ENCODE data around the gene UROS.

The UROS gene

GRCh38 chr10:125827133-125827532 is 4.1 kb upstream of the UROS start:
- no peak overlapping the region for H3K9ac ChIP-seq (ENCODE audit: low read depth, low read length)
- no peaks in the 10 kb centered on the region for H3K9me3 ChIP-seq (ENCODE audit: insufficient read depth, low read depth, low read length)
- H3K4me1 ChIP-seq (ENCODE audit: insufficient read depth, low read length) = peaks cover 9% of the 10 kb centered on the region; the same call in 1 of the 2 replicates
- H3K27ac ChIP-seq (ENCODE audit: low read depth, low read length) = no peak overlapping the region
- H3K36me3 ChIP-seq (ENCODE audit: insufficient read depth, low read length) = peaks cover 75% of the 10 kb centered on the region
- H3K4me3 ChIP-seq (ENCODE audit: low read length) = no peak overlapping the region
- no peaks in the 10 kb centered on the region for H3K27me3 ChIP-seq (ENCODE audit: insufficient read depth, low read length)
- 92% methylated on average over 2 of the region's 2 CpGs for WGBS

GRCh38 chr10:125824736-125825135 is 1.7 kb upstream of the UROS start:
- Histone ChIP-seq H3K9ac (ENCODE audit: low read depth, low read length) (peak overlapping the region; percentile 100), H3K9me3 (ENCODE audit: insufficient read depth, low read depth, low read length) (no peaks in the 10 kb centered on the region), H3K36me3 (ENCODE audit: insufficient read depth, low read length) (peaks cover 51% of the 10 kb centered on the region), H3K27me3 (ENCODE audit: insufficient read depth, low read length) (no peaks in the 10 kb centered on the region), H3K27ac (ENCODE audit: low read depth, low read length) (no peak overlapping the region), H3K4me3 (ENCODE audit: low read length) (peak overlapping the region; percentile 99), H3K4me1 (ENCODE audit: insufficient read depth, low read length) (peaks cover 9% of the 10 kb centered on the region; the same call in 1 of the 2 replicates)
- 82% methylated on average over 1 of the region's 1 CpG for WGBS

- Histone ChIP-seq H3K9me3 (ENCODE audit: insufficient read depth, low read depth, low read length) (no peaks in the 10 kb centered on the region), H3K4me3 (ENCODE audit: low read length) (peak overlapping the region; percentile 99), H3K27me3 (ENCODE audit: insufficient read depth, low read length) (no peaks in the 10 kb centered on the region), H3K9ac (ENCODE audit: low read depth, low read length) (peak overlapping the region; percentile 100), H3K36me3 (ENCODE audit: insufficient read depth, low read length) (peaks cover 41% of the 10 kb centered on the region), H3K27ac (ENCODE audit: low read depth, low read length) (peak overlapping the region; percentile 96), H3K4me1 (ENCODE audit: insufficient read depth, low read length) (peaks cover 9% of the 10 kb centered on the region; the same call in 1 of the 2 replicates)
- WGBS = under 1% methylated on average over 19 of the region's 20 CpGs
Measured at GRCh38 chr10:125823663-125824251, 699 bp upstream of the UROS start.

DNA sequence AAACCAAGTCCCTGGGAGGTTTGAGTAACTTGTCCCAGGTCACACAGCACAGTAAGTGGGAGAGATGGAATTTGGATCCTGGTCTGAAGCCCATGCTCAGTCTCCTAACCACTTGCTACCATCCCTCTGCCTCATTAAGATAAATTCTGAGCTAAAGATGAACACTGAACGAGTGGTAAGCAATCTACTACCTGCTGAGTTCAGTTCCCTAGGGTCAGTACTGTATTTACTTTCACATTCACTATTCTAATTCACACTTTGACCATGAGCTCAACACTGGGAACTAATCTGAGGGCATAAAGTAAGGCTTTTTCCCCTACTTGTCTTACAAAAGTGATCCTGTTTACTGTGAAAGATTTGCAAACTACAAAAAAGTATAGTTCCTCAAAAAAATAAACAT is 2.4 kb downstream of the UROS start:
- Histone ChIP-seq H3K27ac (ENCODE audit: low read depth, low read length) (no peak overlapping the region), H3K27me3 (ENCODE audit: insufficient read depth, low read length) (no peaks in the 10 kb centered on the region), H3K4me3 (ENCODE audit: low read length) (no peak overlapping the region), H3K9me3 (ENCODE audit: insufficient read depth, low read depth, low read length) (no peaks in the 10 kb centered on the region), H3K36me3 (ENCODE audit: insufficient read depth, low read length) (peaks cover 11% of the 10 kb centered on the region), H3K4me1 (ENCODE audit: insufficient read depth, low read length) (peaks cover 9% of the 10 kb centered on the region; the same call in 1 of the 2 replicates), H3K9ac (ENCODE audit: low read depth, low read length) (no peak overlapping the region)
- WGBS = 60% methylated on average over 1 of the region's 1 CpG

DNA sequence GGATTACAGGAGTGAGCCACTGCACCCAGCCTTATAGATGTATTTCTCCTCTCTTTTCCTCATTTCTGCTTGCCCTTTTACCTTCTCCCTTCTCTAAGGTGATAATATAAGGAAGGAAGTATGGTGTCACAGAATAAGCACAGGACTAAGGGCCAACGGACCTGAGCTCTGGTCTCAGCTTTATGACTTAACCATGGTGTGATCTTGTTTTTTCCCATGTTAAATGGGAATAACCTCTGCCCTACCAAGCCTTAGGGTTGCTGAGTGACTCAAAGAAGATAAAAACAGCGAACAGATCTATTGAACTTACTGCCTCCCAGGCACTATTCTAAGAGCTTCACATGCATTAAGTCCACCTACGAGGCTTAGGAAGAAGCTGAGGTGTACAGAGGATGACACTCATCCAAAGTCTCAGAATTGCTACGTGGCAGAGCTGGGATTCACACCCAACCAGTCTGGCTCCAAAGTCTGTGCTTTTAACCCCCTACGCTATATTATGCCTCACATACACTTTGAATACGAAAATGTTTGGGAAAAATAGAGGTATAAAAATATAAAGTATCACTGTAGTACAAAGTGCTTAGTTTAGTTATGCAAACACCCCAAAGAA is 5.6 kb downstream of the UROS start:
- Histone ChIP-seq H3K4me3 (ENCODE audit: low read length) (no peak overlapping the region), H3K36me3 (ENCODE audit: insufficient read depth, low read length) (peaks cover 31% of the 10 kb centered on the region), H3K9me3 (ENCODE audit: insufficient read depth, low read depth, low read length) (no peaks in the 10 kb centered on the region), H3K9ac (ENCODE audit: low read depth, low read length) (no peak overlapping the region), H3K27ac (ENCODE audit: low read depth, low read length) (no peak overlapping the region), H3K4me1 (ENCODE audit: insufficient read depth, low read length) (no peaks in the 10 kb centered on the region), H3K27me3 (ENCODE audit: insufficient read depth, low read length) (no peaks in the 10 kb centered on the region)
- WGBS = 93% methylated on average over 4 of the region's 6 CpGs

DNA sequence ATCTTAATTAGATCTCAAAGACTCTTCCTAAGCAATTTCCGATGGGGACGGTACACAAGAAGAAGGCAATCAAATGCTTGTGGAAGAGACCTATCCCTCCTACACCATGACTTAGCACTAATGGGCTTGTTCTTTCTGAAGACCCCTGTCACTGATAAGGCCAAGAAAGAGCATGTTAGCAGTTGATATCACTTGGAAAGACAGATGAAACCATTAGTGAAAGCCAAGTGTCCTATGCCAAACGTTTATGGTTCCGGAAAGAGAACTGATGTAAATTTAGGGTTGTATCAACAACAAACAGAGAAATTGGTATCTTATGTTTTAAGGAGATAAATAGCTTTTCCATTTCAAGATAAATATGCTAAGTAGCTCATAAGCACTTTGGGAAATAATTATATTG is 6.5 kb downstream of the UROS start:
- Histone ChIP-seq H3K27ac (ENCODE audit: low read depth, low read length) (no peak overlapping the region), H3K4me1 (ENCODE audit: insufficient read depth, low read length) (no peaks in the 10 kb centered on the region), H3K36me3 (ENCODE audit: insufficient read depth, low read length) (peaks cover 40% of the 10 kb centered on the region), H3K4me3 (ENCODE audit: low read length) (no peak overlapping the region), H3K27me3 (ENCODE audit: insufficient read depth, low read length) (no peaks in the 10 kb centered on the region), H3K9me3 (ENCODE audit: insufficient read depth, low read depth, low read length) (no peaks in the 10 kb centered on the region), H3K9ac (ENCODE audit: low read depth, low read length) (no peak overlapping the region)
- WGBS = 89% methylated on average over 4 of the region's 4 CpGs

GRCh38 chr10:125815764-125816163 is 7.3 kb downstream of the UROS start:
- Histone ChIP-seq H3K27ac (ENCODE audit: low read depth, low read length) (no peak overlapping the region), H3K4me3 (ENCODE audit: low read length) (no peak overlapping the region), H3K4me1 (ENCODE audit: insufficient read depth, low read length) (no peaks in the 10 kb centered on the region), H3K9me3 (ENCODE audit: insufficient read depth, low read depth, low read length) (no peaks in the 10 kb centered on the region), H3K36me3 (ENCODE audit: insufficient read depth, low read length) (peaks cover 48% of the 10 kb centered on the region), H3K9ac (ENCODE audit: low read depth, low read length) (no peak overlapping the region), H3K27me3 (ENCODE audit: insufficient read depth, low read length) (no peaks in the 10 kb centered on the region)
- WGBS = 0% methylated on average over 1 of the region's 1 CpG

GRCh38 chr10:125812128-125812750 is 10.8 kb downstream of the UROS start:
- H3K27ac ChIP-seq (ENCODE audit: low read depth, low read length) = no peak overlapping the region
- no peaks in the 10 kb centered on the region for H3K4me1 ChIP-seq (ENCODE audit: insufficient read depth, low read length)
- no peaks in the 10 kb centered on the region for H3K27me3 ChIP-seq (ENCODE audit: insufficient read depth, low read length)
- no CpG with 5 or more reads among the region's 1 CpG for WGBS
- peaks cover 67% of the 10 kb centered on the region for H3K36me3 ChIP-seq (ENCODE audit: insufficient read depth, low read length)
- H3K9ac ChIP-seq (ENCODE audit: low read depth, low read length) = no peak overlapping the region
- no peak overlapping the region for H3K4me3 ChIP-seq (ENCODE audit: low read length)
- H3K9me3 ChIP-seq (ENCODE audit: insufficient read depth, low read depth, low read length) = no peaks in the 10 kb centered on the region

DNA sequence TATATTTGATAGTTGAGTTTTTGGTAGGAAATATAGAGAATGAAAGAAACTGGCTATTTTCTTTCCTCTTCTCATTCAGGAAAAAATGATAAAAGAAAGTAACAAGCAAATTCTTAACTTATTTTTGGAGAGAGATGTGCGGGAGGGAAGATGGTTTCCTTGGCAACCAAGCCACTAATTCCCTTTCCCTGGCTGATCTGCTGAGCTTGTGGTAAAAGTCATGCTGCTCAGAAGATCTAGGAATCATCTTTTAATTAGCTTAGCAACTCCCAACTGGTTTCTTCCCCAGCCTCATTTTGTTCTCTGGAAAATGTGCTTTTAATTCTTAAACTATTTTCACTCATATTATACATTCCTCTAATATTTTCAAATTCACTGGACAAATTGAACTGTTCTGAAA is 11.8 kb downstream of the UROS start:
- no peaks in the 10 kb centered on the region for H3K9me3 ChIP-seq (ENCODE audit: insufficient read depth, low read depth, low read length)
- H3K4me3 ChIP-seq (ENCODE audit: low read length) = no peak overlapping the region
- no peaks in the 10 kb centered on the region for H3K4me1 ChIP-seq (ENCODE audit: insufficient read depth, low read length)
- H3K27me3 ChIP-seq (ENCODE audit: insufficient read depth, low read length) = no peaks in the 10 kb centered on the region
- no peak overlapping the region for H3K9ac ChIP-seq (ENCODE audit: low read depth, low read length)
- peaks cover 77% of the 10 kb centered on the region for H3K36me3 ChIP-seq (ENCODE audit: insufficient read depth, low read length)
- no peak overlapping the region for H3K27ac ChIP-seq (ENCODE audit: low read depth, low read length)
- no CpG with 5 or more reads among the region's 1 CpG for WGBS

DNA sequence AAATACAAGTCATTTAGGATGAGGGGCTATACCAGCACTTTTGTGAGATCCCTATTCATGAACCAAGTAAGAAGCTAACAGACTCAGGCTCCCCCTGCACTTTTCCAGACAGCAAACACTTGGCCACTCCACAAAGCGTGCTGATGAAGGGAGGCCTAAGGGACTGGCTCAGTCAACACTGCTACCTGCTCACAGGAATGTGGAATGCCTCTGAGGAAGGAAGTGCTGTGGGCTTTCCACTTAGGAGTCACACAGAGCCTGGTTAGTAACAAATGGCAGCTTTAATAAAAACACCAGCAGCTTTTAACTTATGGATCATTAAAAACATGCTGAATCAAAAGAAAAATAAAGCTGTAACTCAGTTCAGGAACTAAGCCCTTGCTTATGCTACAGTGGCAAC is 15.0 kb downstream of the UROS start:
- H3K4me1 ChIP-seq (ENCODE audit: insufficient read depth, low read length) = no peaks in the 10 kb centered on the region; the same call in 1 of the 2 replicates
- peaks cover 76% of the 10 kb centered on the region for H3K36me3 ChIP-seq (ENCODE audit: insufficient read depth, low read length)
- H3K9me3 ChIP-seq (ENCODE audit: insufficient read depth, low read depth, low read length) = no peaks in the 10 kb centered on the region
- no peak overlapping the region for H3K4me3 ChIP-seq (ENCODE audit: low read length)
- 86% methylated on average over 1 of the region's 1 CpG for WGBS
- no peak overlapping the region for H3K9ac ChIP-seq (ENCODE audit: low read depth, low read length)
- no peaks in the 10 kb centered on the region for H3K27me3 ChIP-seq (ENCODE audit: insufficient read depth, low read length)
- H3K27ac ChIP-seq (ENCODE audit: low read depth, low read length) = no peak overlapping the region

DNA sequence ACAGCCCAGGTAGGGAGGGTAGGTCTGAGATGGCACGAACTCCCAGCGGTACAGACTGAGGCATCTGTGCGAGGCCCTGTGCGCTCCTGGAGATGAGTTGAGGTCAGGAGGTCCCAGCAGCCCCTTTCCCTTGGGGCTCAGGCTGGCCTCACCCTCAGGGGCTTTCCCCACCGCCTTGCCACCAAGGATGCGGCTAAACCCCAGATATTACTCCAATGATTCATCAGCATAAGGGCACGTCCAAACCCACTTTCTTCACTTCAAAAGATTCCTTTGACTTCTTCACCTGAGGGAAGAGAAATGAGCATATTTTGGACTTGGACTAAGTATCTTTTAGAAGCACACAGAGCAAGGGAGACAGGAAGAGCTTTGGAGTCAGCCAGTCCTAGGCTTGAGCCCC is 20.3 kb downstream of the UROS start:
- 98% methylated on average over 7 of the region's 7 CpGs for WGBS
- no peaks in the 10 kb centered on the region for H3K27me3 ChIP-seq (ENCODE audit: insufficient read depth, low read length)
- H3K36me3 ChIP-seq (ENCODE audit: insufficient read depth, low read length) = peaks cover 64% of the 10 kb centered on the region
- H3K4me3 ChIP-seq (ENCODE audit: low read length) = no peak overlapping the region
- H3K27ac ChIP-seq (ENCODE audit: low read depth, low read length) = no peak overlapping the region
- no peak overlapping the region for H3K9ac ChIP-seq (ENCODE audit: low read depth, low read length)
- no peaks in the 10 kb centered on the region; the same call in 1 of the 2 replicates for H3K4me1 ChIP-seq (ENCODE audit: insufficient read depth, low read length)
- H3K9me3 ChIP-seq (ENCODE audit: insufficient read depth, low read depth, low read length) = no peaks in the 10 kb centered on the region
